Adrenal gland (tissue), 12 donors: ENCODE measurements around the gene DUSP18. TPM values are rescaled to one million over a fixed set of nuclear protein-coding genes. Genes with fewer than 3 reads are reported as not detected.
A peak's percentile ranks its signal among the peaks of the same experiment; 100 is the strongest.

Experiments
- DNase-seq, 7 donors: peaks; one replicate each; pipeline ENCODE4 v3.0.0-alpha.2; 2019 to 2020
- H3K27ac ChIP-seq, 5 donors: fragments of 200-600 bp; sonication (generic) in 4 of 5; 1 replicate in 3 of 5; 2 replicates in 2 of 5; pipeline versions ENCODE4 v1.5.1 to v1.8.0; 2016 to 2020; ENCODE audit warnings: mild to moderate bottlenecking in 1 of 5
- H3K27me3 ChIP-seq: fragments of 200-600 bp; 2 replicates; pipeline ENCODE4 v1.8.0; 2021
- H3K36me3 ChIP-seq, 2 donors: fragments of 200-600 bp; replicated peaks in 1 of 2; 1 replicate in 1 of 2; 2 replicates in 1 of 2; pipeline versions ENCODE4 v1.5.1 to v1.8.0; 2018 to 2022
- H3K4me1 ChIP-seq, 2 donors: fragments of 200-600 bp; replicated peaks in 1 of 2; 1 replicate in 1 of 2; 2 replicates in 1 of 2; pipeline versions ENCODE4 v1.5.1 to v1.8.0; 2018 to 2021
- H3K4me3 ChIP-seq, 4 donors: fragments of 200-600 bp; sonication (generic) in 3 of 4; one replicate each; pipeline ENCODE4 v1.5.1; 2016 to 2018
- H3K9me3 ChIP-seq, 3 donors: fragments of 200-600 bp; sonication (generic) in 1 of 3; replicated peaks in 1 of 3; 1 replicate in 2 of 3; 2 replicates in 1 of 3; pipeline versions ENCODE4 v1.5.1 to v1.8.0; 2016 to 2021
- CTCF ChIP-seq, 6 experiments: fragments of 450-650 bp in 4 of 6; fragments of 200-600 bp in 2 of 6; sonication (generic) in 1 of 6; IDR thresholded peaks; 1 replicate in 5 of 6; 2 replicates in 1 of 6; pipeline versions ENCODE4 v1.5.1 to v1.8.0; 2016 to 2021; ENCODE audit warnings: antibody characterized with exemption in 6 of 6, mild to moderate bottlenecking in 2 of 6, moderate library complexity in 1 of 6
- POLR2A ChIP-seq, 2 donors: fragments of 450-650 bp; IDR thresholded peaks; one replicate each; pipeline ENCODE4 v1.6.1; 2017; ENCODE audit warnings: antibody characterized with exemption in 2 of 2, mild to moderate bottlenecking in 2 of 2, moderate library complexity in 1 of 2
- WGBS, 4 donors: extraction: QIAGEN DNeasy Blood & Tissue Kit in 2 of 4; methylation state at CpG; one replicate each; pipeline versions ENCODE4 v1.1.5 to v1.1.7; 2013 to 2017; 5-methylcytosine and 5-hydroxymethylcytosine counted together
- intact Hi-C, 2 donors: fragments of 100-400 bp; cut with DNase I; formaldehyde crosslinking; loops; one replicate each; pipeline versions ENCODE4 v1.14.1 to v1.15.0; 2022 to 2023
- polyA plus RNA-seq, 3 donors: library from polyadenylated mRNA; stranded (reverse); fragments of 200-250 nt in 2 of 3; fragments of 350-450 nt in 1 of 3; fragmentation: Illumina TruSeq in 1 of 3; extraction: RNeasy Lipid Tissue Mini Kit (QIAGEN cat#74804) in 1 of 3; gene quantifications; one replicate each; pipeline ENCODE4 v1.2.3, GENCODE V29; 2013 to 2014
- total RNA-seq, 9 donors: library from RNA; depleted of rRNA in 4 of 9; stranded (reverse); fragments of >200 nt in 4 of 9; fragments of 120-200 nt in 1 of 9; fragmentation: NEBNext Ultra II Directional in 1 of 9; extraction: Animal tissue kit (Norgen Biotek cat#: 25700) in 1 of 9; gene quantifications; one replicate each; pipeline versions ENCODE4 v1.1.0 to v1.2.4, GENCODE V29; 2013 to 2023
- donor health status: healthy with polysubstance abuse.
- donor health status: Bipolar disorder and iron deficiency.
- donor health status: DM: yes; HTN: yes; CAD: no.
- donor health status: DM: no; HTN: no; CAD: no.
- donor health status: DM: no; HTN: no; CAD: no.
- donor health status: DM: yes; HTN: yes; CAD: no.

DUSP18 gene
- total and polyA plus RNA-seq, 12 donors = 1.4 to 8.9 (median 5.4) TPM

GRCh38 chr22:30697975-30698374 is 30.3 kb upstream of the DUSP18 start:
- Histone ChIP-seq H3K27ac (no peak overlapping the region), H3K4me1 (peaks cover 7 to 17% of the 10 kb centered on the region in 2 donors), H3K4me3 (no peak overlapping the region), H3K36me3 (no peaks in the 10 kb centered on the region), H3K27me3 (no peaks in the 10 kb centered on the region), H3K9me3 (no peaks in the 10 kb centered on the region)
- WGBS, 4 donors = 97 to 100% (median 98%) methylated on average over 3 to 7 of the region's 7 CpGs
- no peak for DNase-seq
- intact Hi-C loops = loop anchor here in 1 of 2 donors (10.0 kb wide), 2 partner anchors 47 to 63 kb away; partner anchors contain the start of gene SLC35E4
- TF ChIP-seq POLR2A (IDR thresholded peaks at IDR 0.05) (no peak), CTCF (IDR thresholded peaks at IDR 0.05) (no peak)

GRCh38 chr22:30695871-30696655 is 28.4 kb upstream of the DUSP18 start:
- intact Hi-C loops = loop anchor here in 1 of 2 donors (10.0 kb wide), 2 partner anchors 49 to 61 kb away; partner anchors contain the start of gene SLC35E4
- Histone ChIP-seq H3K9me3 (no peaks in the 10 kb centered on the region), H3K27me3 (no peaks in the 10 kb centered on the region), H3K4me3 (peak overlapping the region in 1 of 4 donors; percentile 75), H3K36me3 (no peaks in the 10 kb centered on the region), H3K4me1 (peaks cover 7 to 13% of the 10 kb centered on the region in 2 donors), H3K27ac (peak overlapping the region in 2 of 5 donors; percentile 79 to 88)
- no peak for DNase-seq
- 61 to 72% (median 70%) methylated on average over 6 to 7 of the region's 7 CpGs for whole genome bisulfite sequencing, 4 donors
- TF ChIP-seq POLR2A (IDR thresholded peaks at IDR 0.05) = no peak
- TF ChIP-seq CTCF (IDR thresholded peaks at IDR 0.05) = no peak

GRCh38 chr22:30695351-30695851 is 27.7 kb upstream of the DUSP18 start:
- TF ChIP-seq CTCF (IDR thresholded peaks at IDR 0.05) = no peak
- TF ChIP-seq POLR2A (IDR thresholded peaks at IDR 0.05) = peak in 1 of 2 donors; percentile 0
- Histone ChIP-seq H3K27ac (peak overlapping the region in 4 of 5 donors; percentile 15 to 88 (median 78)), H3K4me1 (peaks cover 7 to 13% of the 10 kb centered on the region in 2 donors), H3K36me3 (no peaks in the 10 kb centered on the region), H3K9me3 (no peaks in the 10 kb centered on the region), H3K4me3 (peak overlapping the region; percentile 7 to 92 (median 78)), H3K27me3 (no peaks in the 10 kb centered on the region)
- 44 to 68% (median 56%) methylated on average over 5 to 15 of the region's 15 CpGs; no CpG with 5 or more reads in 1 of the 4 donors for WGBS, 4 donors
- DNase-seq = peak in 4 of 7 donors; percentile 34 to 61 (median 40)
- intact Hi-C loops = loop anchor here in 1 of 2 donors (10.0 kb wide), 2 partner anchors 49 to 61 kb away; partner anchors contain the start of gene SLC35E4

GRCh38 chr22:30694640-30695350 is 27.1 kb upstream of the DUSP18 start, which contains the start of gene OSBP2:
Gene OSBP2, plus strand, starts transcription at chr22:30694874. Its CDS starts 36 bp downstream, at chr22:30694910.
- Histone ChIP-seq H3K27me3 (no peaks in the 10 kb centered on the region), H3K4me1 (peaks cover 7 to 13% of the 10 kb centered on the region in 2 donors), H3K36me3 (no peaks in the 10 kb centered on the region), H3K27ac (peak within 1 kb of the TSS in 4 of 5 donors; percentile 77 to 90 (median 88)), H3K9me3 (no peaks in the 10 kb centered on the region), H3K4me3 (peak within 1 kb of the TSS; percentile 15 to 92 (median 78))
- 1 to 3% (median 2%) methylated on average over 13 to 87 of the region's 88 CpGs; no CpG with 5 or more reads in 1 of the 4 donors for WGBS, 4 donors
- DNase-seq = peak; percentile 39 to 70 (median 51)
- intact Hi-C loops = loop anchor here in 1 of 2 donors (10.0 kb wide), 2 partner anchors 50 to 60 kb away; partner anchors contain the start of gene SLC35E4
- peak in 1 of 2 donors; percentile 28 for TF ChIP-seq POLR2A (IDR thresholded peaks at IDR 0.05)
- TF ChIP-seq CTCF (IDR thresholded peaks at IDR 0.05) = peak in 2 of 6 experiments; percentile 15 to 29
